Hepatocyte (in vitro differentiated cells): Measurements from ENCODE around the gene ZNF423. TPM values are rescaled to one million over a fixed set of nuclear protein-coding genes. Genes with fewer than 3 reads are reported as not detected.

ENCODE experiments used
- DNase-seq: peaks from one replicate; pipeline ENCODE4 v3.0.0-alpha.2; 2016; ENCODE audit warnings: low spot score
- H2AFZ ChIP-seq: fragments of 200-600 bp; sonication (generic); 2 replicates; pipeline ENCODE4 v1.6.0; 2016; ENCODE audit warnings: antibody characterized with exemption, mild to moderate bottlenecking
- H3K27ac ChIP-seq: fragments of 200-600 bp; sonication (generic); 2 replicates; pipeline ENCODE4 v1.5.1; 2016; ENCODE audit warnings: mild to moderate bottlenecking
- H3K27me3 ChIP-seq: fragments of 200-600 bp; sonication (generic); 2 replicates; pipeline ENCODE4 v1.6.1; 2016
- H3K36me3 ChIP-seq: fragments of 200-600 bp; sonication (generic); replicated peaks from 2 replicates; pipeline ENCODE4 v1.5.1; 2016; ENCODE audit warnings: low read depth; ENCODE audit not compliant: insufficient read depth
- H3K4me1 ChIP-seq: fragments of 200-600 bp; sonication (generic); 2 replicates; pipeline ENCODE4 v1.5.1; 2016; ENCODE audit warnings: mild to moderate bottlenecking, moderate library complexity; ENCODE audit not compliant: insufficient read depth
- H3K4me2 ChIP-seq: fragments of 200-600 bp; sonication (generic); 2 replicates; pipeline ENCODE4 v1.6.0; 2016
- H3K4me3 ChIP-seq: fragments of 200-600 bp; sonication (generic); 2 replicates; pipeline ENCODE4 v1.5.1; 2016; ENCODE audit warnings: mild to moderate bottlenecking
- H3K79me2 ChIP-seq: fragments of 200-600 bp; sonication (generic); 2 replicates; pipeline ENCODE4 v1.6.0; 2017; ENCODE audit warnings: mild to moderate bottlenecking
- H3K9me2 ChIP-seq: fragments of 200-600 bp; sonication (generic); replicated peaks from 2 replicates; pipeline ENCODE4 v1.6.0; 2017; ENCODE audit warnings: mild to moderate bottlenecking; ENCODE audit not compliant: insufficient read depth
- H3K9me3 ChIP-seq: fragments of 200-600 bp; sonication (generic); 2 replicates; pipeline ENCODE4 v1.5.1; 2016; ENCODE audit warnings: low read depth, mild to moderate bottlenecking
- H4K20me1 ChIP-seq: fragments of 200-600 bp; sonication (generic); 2 replicates; pipeline ENCODE4 v1.6.0; 2016; ENCODE audit warnings: mild to moderate bottlenecking; ENCODE audit not compliant: insufficient read depth, poor library complexity, severe bottlenecking
- EZH2 ChIP-seq: fragments of 200-600 bp; sonication (generic); IDR thresholded peaks from 2 replicates; pipeline ENCODE4 v1.6.1; 2016; ENCODE audit warnings: antibody characterized with exemption, mild to moderate bottlenecking, borderline replicate concordance
- EZH2phosphoT487 ChIP-seq: fragments of 200-600 bp; sonication (generic); IDR thresholded peaks from one replicate; pipeline ENCODE4 v1.6.1; 2018; ENCODE audit warnings: antibody characterized with exemption, mild to moderate bottlenecking, low read depth, moderate library complexity; ENCODE audit not compliant: unreplicated experiment, severe bottlenecking
- WGBS: methylation state at CpG from one replicate; pipeline ENCODE4 v1.1.6; 2016; ENCODE audit warnings: low lambda C conversion rate; ENCODE audit errors: missing lambda C conversion rate; 5-methylcytosine and 5-hydroxymethylcytosine counted together
- polyA plus RNA-seq: library from polyadenylated mRNA; unstranded; fragments of >200 nt; fragmentation: Nextera tagmentation; extraction: Ambion mirVana; gene quantifications from 2 replicates; pipeline ENCODE4 v1.2.1, GENCODE V29; 2016
- total RNA-seq: library from RNA; depleted of rRNA; stranded (reverse); fragments of >200 nt; gene quantifications from 2 replicates; pipeline ENCODE4 v1.2.3, GENCODE V29; 2014
- TF ChIP-seq, protein P1 (sequence below): fragments of 200-600 bp; sonication (generic); IDR thresholded peaks from 2 replicates; pipeline ENCODE4 v1.5.1; 2016; ENCODE audit warnings: antibody characterized with exemption, mild to moderate bottlenecking; ENCODE audit not compliant: poor library complexity

ZNF423 gene
- total and polyA plus RNA-seq, 2 experiments from 2014 or later, result 9.6 to 11.8 TPM

DNA sequence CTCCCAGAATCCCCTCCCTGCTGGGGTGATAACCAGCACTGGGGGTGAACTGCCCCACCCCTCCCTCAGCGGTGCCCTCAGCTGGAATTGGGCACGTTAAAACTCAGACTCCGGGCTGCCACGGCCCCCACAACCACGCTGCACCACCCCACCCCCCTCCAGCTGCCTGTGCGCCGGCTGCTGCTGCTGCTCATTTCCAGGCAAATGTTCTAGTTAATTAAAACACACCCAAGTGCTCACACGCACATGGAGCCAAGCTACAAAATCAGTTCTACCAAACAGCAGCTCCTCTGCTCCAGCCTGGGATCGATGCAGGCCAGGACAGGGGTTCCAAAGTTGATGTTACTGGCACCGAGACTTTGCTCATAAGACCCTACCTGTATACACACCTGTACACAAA lies 180.5 kb downstream of the ZNF423 start:
- DNase-seq, result no peak
- Histone ChIP-seq H3K4me2 (no peak overlapping the region), H3K27me3 (no peaks in the 10 kb centered on the region), H3K4me1 (no peaks in the 10 kb centered on the region), H3K79me2 (no peaks in the 10 kb centered on the region), H4K20me1 (no peaks in the 10 kb centered on the region), H3K9me2 (no peaks in the 10 kb centered on the region), H3K36me3 (no peaks in the 10 kb centered on the region), H3K9me3 (no peaks in the 10 kb centered on the region), H3K4me3 (no peak overlapping the region), H3K27ac (no peak overlapping the region), H2AFZ (no peak overlapping the region)
- 87% methylated on average over 10 of the region's 10 CpGs for WGBS
- TF ChIP-seq EZH2 (no peak), EZH2phosphoT487 (no peak)
- TF ChIP-seq, protein P1, sequence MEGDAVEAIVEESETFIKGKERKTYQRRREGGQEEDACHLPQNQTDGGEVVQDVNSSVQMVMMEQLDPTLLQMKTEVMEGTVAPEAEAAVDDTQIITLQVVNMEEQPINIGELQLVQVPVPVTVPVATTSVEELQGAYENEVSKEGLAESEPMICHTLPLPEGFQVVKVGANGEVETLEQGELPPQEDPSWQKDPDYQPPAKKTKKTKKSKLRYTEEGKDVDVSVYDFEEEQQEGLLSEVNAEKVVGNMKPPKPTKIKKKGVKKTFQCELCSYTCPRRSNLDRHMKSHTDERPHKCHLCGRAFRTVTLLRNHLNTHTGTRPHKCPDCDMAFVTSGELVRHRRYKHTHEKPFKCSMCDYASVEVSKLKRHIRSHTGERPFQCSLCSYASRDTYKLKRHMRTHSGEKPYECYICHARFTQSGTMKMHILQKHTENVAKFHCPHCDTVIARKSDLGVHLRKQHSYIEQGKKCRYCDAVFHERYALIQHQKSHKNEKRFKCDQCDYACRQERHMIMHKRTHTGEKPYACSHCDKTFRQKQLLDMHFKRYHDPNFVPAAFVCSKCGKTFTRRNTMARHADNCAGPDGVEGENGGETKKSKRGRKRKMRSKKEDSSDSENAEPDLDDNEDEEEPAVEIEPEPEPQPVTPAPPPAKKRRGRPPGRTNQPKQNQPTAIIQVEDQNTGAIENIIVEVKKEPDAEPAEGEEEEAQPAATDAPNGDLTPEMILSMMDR, result no peak

DNA sequence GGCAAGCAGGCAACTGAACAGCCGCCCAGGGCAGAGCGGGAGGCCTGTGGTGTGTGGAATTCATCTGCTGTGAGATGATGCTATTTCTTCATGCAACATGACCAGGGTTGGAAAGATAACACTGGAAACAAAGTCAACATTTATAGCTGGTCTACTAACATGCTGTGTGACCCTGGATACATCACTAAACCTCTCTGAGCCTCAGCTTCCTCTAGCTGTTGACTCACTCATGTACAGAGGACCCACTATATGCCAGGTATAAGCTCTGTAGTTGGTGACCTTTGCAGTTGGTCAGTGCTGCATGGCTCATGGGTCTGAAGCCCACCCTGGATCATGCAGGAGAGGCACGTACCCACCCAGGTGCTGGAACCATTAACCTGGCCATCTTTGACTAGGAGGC lies 180.9 kb downstream of the ZNF423 start:
- Histone ChIP-seq H3K9me3 (no peaks in the 10 kb centered on the region), H3K27me3 (no peaks in the 10 kb centered on the region), H3K4me2 (no peak overlapping the region), H3K27ac (no peak overlapping the region), H3K36me3 (no peaks in the 10 kb centered on the region), H3K79me2 (no peaks in the 10 kb centered on the region), H3K4me3 (no peak overlapping the region), H2AFZ (no peak overlapping the region), H3K4me1 (no peaks in the 10 kb centered on the region), H3K9me2 (no peaks in the 10 kb centered on the region), H4K20me1 (no peaks in the 10 kb centered on the region)
- TF ChIP-seq EZH2phosphoT487 (no peak), EZH2 (no peak)
- TF ChIP-seq, protein P1, result no peak
- no peak for DNase-seq
- 95% methylated on average over 3 of the region's 3 CpGs for WGBS

DNA sequence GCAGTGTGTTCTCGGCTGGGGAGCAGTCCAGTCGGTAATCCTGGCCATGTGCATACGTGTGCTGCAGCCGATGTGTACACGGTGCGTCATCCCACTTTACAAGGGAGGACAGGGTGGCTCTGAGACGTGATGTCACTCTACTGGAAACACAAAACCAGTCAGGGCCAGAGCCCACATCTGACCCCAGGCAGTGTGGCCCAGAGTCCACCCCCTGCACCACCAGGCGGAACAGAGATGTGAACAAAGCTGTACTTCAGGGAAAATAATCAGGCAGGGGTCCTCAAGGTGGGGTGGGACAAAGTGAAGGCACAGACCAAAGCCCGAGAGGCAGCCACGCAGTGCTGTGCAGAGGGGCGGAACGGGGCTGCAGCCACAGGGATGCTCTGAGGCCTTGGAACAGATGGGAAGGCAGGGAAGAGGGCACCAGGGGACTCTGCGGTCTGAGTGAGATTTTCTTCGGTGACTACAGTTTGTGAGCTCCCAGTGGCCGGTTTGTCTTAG lies 181.5 kb downstream of the ZNF423 start:
- Histone ChIP-seq H3K27me3 (no peaks in the 10 kb centered on the region), H3K9me2 (no peaks in the 10 kb centered on the region), H3K79me2 (no peaks in the 10 kb centered on the region), H3K4me2 (no peak overlapping the region), H2AFZ (no peak overlapping the region), H3K4me1 (no peaks in the 10 kb centered on the region), H3K9me3 (no peaks in the 10 kb centered on the region), H3K27ac (no peak overlapping the region), H4K20me1 (no peaks in the 10 kb centered on the region), H3K36me3 (no peaks in the 10 kb centered on the region), H3K4me3 (no peak overlapping the region)
- no peak for TF ChIP-seq EZH2
- TF ChIP-seq, protein P1, result no peak
- no peak for TF ChIP-seq EZH2phosphoT487
- no peak for DNase-seq
- whole genome bisulfite sequencing, result 81% methylated on average over 15 of the region's 15 CpGs

DNA sequence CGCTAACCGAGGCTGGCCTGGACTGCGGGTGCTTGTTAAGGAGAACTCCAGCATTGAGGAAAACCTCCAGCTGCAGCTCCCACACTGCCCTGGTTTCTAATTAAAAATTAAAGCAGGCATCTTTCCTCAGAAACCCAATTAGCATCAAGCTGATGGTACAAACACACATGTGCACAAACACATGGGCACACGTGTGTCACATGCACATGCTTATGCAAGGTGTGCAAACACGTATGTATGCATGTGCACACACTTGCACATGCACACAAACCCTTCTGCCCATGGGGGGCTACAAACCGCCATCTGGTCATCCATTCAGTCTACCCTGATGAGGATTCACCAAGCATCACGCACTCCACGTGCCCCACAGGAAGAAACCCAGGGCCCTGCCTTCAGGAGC lies 182.5 kb downstream of the ZNF423 start:
- TF ChIP-seq EZH2phosphoT487, result no peak
- TF ChIP-seq EZH2, result no peak
- TF ChIP-seq, protein P1, result no peak
- 97% methylated on average over 8 of the region's 8 CpGs for WGBS
- Histone ChIP-seq H3K4me3 (no peak overlapping the region), H3K9me2 (no peaks in the 10 kb centered on the region), H2AFZ (no peak overlapping the region), H3K79me2 (no peaks in the 10 kb centered on the region), H3K27ac (no peak overlapping the region), H3K4me2 (no peak overlapping the region), H3K36me3 (no peaks in the 10 kb centered on the region), H3K4me1 (no peaks in the 10 kb centered on the region), H3K27me3 (no peaks in the 10 kb centered on the region), H3K9me3 (no peaks in the 10 kb centered on the region), H4K20me1 (no peaks in the 10 kb centered on the region)
- DNase-seq, result no peak
